ENCODE measurements around the gene DNTTIP2.
"Not testable (repeated sequence)": the region's sequence is repeated elsewhere in the genome, so short reads cannot be mapped to it uniquely, and the experiment has no call there.

GRCh38 chr1:93855983-93856382, 23.0 kb downstream of the DNTTIP2 start:
- TF ChIP-seq, protein P1, sequence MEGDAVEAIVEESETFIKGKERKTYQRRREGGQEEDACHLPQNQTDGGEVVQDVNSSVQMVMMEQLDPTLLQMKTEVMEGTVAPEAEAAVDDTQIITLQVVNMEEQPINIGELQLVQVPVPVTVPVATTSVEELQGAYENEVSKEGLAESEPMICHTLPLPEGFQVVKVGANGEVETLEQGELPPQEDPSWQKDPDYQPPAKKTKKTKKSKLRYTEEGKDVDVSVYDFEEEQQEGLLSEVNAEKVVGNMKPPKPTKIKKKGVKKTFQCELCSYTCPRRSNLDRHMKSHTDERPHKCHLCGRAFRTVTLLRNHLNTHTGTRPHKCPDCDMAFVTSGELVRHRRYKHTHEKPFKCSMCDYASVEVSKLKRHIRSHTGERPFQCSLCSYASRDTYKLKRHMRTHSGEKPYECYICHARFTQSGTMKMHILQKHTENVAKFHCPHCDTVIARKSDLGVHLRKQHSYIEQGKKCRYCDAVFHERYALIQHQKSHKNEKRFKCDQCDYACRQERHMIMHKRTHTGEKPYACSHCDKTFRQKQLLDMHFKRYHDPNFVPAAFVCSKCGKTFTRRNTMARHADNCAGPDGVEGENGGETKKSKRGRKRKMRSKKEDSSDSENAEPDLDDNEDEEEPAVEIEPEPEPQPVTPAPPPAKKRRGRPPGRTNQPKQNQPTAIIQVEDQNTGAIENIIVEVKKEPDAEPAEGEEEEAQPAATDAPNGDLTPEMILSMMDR (IDR thresholded peaks at IDR 0.05), result not testable (repeated sequence)
- not testable (repeated sequence) for TF ChIP-seq POLR2A, POLR2AphosphoS5 (IDR thresholded peaks at IDR 0.05)
